Ectodermal cell (in vitro differentiated cells): Measurements from ENCODE around the gene ZC2HC1C.

Experiments used
- H3K27ac ChIP-seq: 2 replicates; pipeline ENCODE4 v1.7.0; 2013; ENCODE audit warnings: mild to moderate bottlenecking, low read depth, low read length; ENCODE audit not compliant: insufficient read depth, poor library complexity, severe bottlenecking
- H3K27me3 ChIP-seq: 2 replicates; pipeline ENCODE4 v1.7.0; 2013; ENCODE audit warnings: mild to moderate bottlenecking, low read length; ENCODE audit not compliant: insufficient read depth, control insufficient read depth, poor library complexity, severe bottlenecking
- H3K36me3 ChIP-seq: one replicate; pipeline ENCODE4 v1.7.0; 2013; ENCODE audit warnings: low read length; ENCODE audit not compliant: control insufficient read depth, insufficient read depth
- H3K4me1 ChIP-seq: one replicate; pipeline ENCODE4 v1.7.0; 2013; ENCODE audit warnings: low read length; ENCODE audit not compliant: control insufficient read depth, insufficient read depth
- H3K4me3 ChIP-seq: 2 replicates; pipeline ENCODE4 v1.7.0; 2013; ENCODE audit warnings: low read depth, low read length, control low read depth; ENCODE audit not compliant: insufficient read depth
- H3K9me3 ChIP-seq: 2 replicates; pipeline ENCODE4 v1.7.0; 2013; ENCODE audit warnings: mild to moderate bottlenecking, low read length, moderate library complexity; ENCODE audit not compliant: control insufficient read depth
- WGBS, 2 experiments: methylation state at CpG; one replicate each; pipeline ENCODE4 v1.1.7; 2013; ENCODE audit warnings: missing lambda C conversion rate in 2 of 2; 5-methylcytosine and 5-hydroxymethylcytosine counted together

Gene ZC2HC1C

DNA sequence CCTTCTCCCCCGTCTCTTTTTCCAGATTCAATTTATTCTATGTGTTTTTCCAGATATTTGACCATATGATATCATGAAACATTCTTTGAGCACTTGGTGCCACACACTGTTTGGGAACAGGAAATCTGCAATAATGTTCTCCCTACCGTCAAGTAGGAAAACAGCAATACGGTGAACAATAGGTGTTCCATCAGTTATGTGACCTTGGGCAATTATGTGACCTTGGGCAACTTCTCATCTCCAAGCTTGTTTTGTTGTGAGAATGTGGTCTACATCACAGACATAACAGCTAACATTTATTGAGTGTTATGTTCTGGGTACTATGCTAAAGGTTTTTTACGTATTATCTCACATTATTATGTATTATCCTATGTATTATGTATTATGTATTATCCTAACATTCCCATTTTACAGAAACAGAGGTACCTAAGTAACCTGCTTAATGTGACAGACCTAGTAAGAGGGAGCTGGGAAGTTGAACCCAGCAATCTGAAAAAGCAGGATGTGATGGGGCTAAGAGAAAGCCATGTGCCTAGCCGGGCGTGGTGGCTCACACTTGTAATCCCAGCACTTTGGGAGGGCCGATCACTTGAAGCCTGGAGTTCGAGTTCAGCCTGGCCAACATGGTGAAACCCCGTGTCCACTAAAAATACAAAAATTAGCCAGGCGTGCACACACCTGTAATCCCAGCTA is 58.6 kb downstream of the ZC2HC1C start:
- WGBS, 2 experiments: 91 to 94% methylated on average over 9 of the region's 10 CpGs
- H3K4me3 ChIP-seq: peak overlapping the region; percentile 76

GRCh38 chr14:75128596-75128990 is 59.2 kb downstream of the ZC2HC1C start:
- peaks cover 5% of the 10 kb centered on the region for H3K36me3 ChIP-seq
- H3K4me1 ChIP-seq: no peaks in the 10 kb centered on the region
- 96 to 98% methylated on average over 5 of the region's 5 CpGs for WGBS, 2 experiments
- no peak overlapping the region for H3K27ac ChIP-seq
- no peak overlapping the region for H3K4me3 ChIP-seq
- no peaks in the 10 kb centered on the region for H3K27me3 ChIP-seq
- H3K9me3 ChIP-seq: no peaks in the 10 kb centered on the region

More for the DNA sequence above, 58.6 kb downstream of the ZC2HC1C start:
- H3K36me3 ChIP-seq: no peaks in the 10 kb centered on the region
- no peaks in the 10 kb centered on the region for H3K4me1 ChIP-seq
- H3K27me3 ChIP-seq: no peaks in the 10 kb centered on the region
- no peak overlapping the region for H3K27ac ChIP-seq
- H3K9me3 ChIP-seq: no peaks in the 10 kb centered on the region
